Measurements from ENCODE around the gene KIF5B. TPM values are rescaled to one million over a fixed set of nuclear protein-coding genes. Genes with fewer than 3 reads are reported as not detected.

Gene KIF5B
- total and polyA plus RNA-seq, 2 of the 4 experiments (the other 2 are of a cell fraction), result 33.5 to 68.5 TPM

GRCh38 chr10:32105782-32106382 lies 49.7 kb upstream of the KIF5B start:
- H3K36me3 ChIP-seq (ENCODE audit: control insufficient read depth, insufficient read depth, low read length), result no peaks in the 10 kb centered on the region
- H4K5ac ChIP-seq (ENCODE audit: low read depth, low read length), result no peak overlapping the region
- H3K4me3 ChIP-seq (ENCODE audit: insufficient read depth, low read depth, low read length), result no peak overlapping the region
- H2BK15ac ChIP-seq (ENCODE audit: low read depth, low read length), result no peak overlapping the region
- H3K9me1 ChIP-seq (ENCODE audit: insufficient read depth, low read length), result no peaks in the 10 kb centered on the region
- no peak overlapping the region for H4K91ac ChIP-seq (ENCODE audit: insufficient read depth, low read depth, low read length)
- no peak overlapping the region for H3K18ac ChIP-seq (ENCODE audit: low read depth, low read length)
- no peak for ATAC-seq (ENCODE audit: low read depth)
- in situ Hi-C loops (cut with MboI; ENCODE audit: low sequenced_read_pairs) (no loop called here), dilution Hi-C loops (cut with HindIII; ENCODE audit: low sequenced_read_pairs, unreplicated experiment) (no loop called here), intact Hi-C loops (cut with micrococcal nuclease) (no loop called here)
- H2AK5ac ChIP-seq (ENCODE audit: low read depth, low read length), result no peak overlapping the region
- ChIA-PET POLR2A (ENCODE audit: unreplicated experiment) (interaction anchor here (0.6 kb wide), 1 partner anchor 33 kb away, joined by 4 read pairs; no protein-coding TSS in a partner anchor), CTCF (interaction anchor here (1.3 kb wide), 1 partner anchor 243 kb away, joined by 4 read pairs; no protein-coding TSS in a partner anchor)
- no peak overlapping the region for H3K27ac ChIP-seq (ENCODE audit: insufficient read depth, low read length)
- no peaks in the 10 kb centered on the region for H3K79me1 ChIP-seq (ENCODE audit: low read depth in 1 of 2, low read length in 2 of 2)
- no peak overlapping the region for H2AFZ ChIP-seq (replicated peaks; ENCODE audit: low read length, poor library complexity)
- H3K14ac ChIP-seq (replicated peaks; ENCODE audit: low read depth, low read length), result no peak overlapping the region
- H2BK20ac ChIP-seq (ENCODE audit: low read depth, low read length), result no peak overlapping the region
- no CpG with 5 or more reads among the region's 7 CpGs for WGBS, 2 experiments (ENCODE audit: extremely low coverage in 2 of 2, insufficient read length in 1 of 2)
- no TSS peak for BruUV-seq (replicated peaks)
- H3K4me1 ChIP-seq (ENCODE audit: control insufficient read depth, insufficient read depth, low read length), result no peaks in the 10 kb centered on the region
- H2BK120ac ChIP-seq (ENCODE audit: low read depth, low read length), result no peak overlapping the region
- H3K9me3 ChIP-seq (ENCODE audit: control insufficient read depth, insufficient read depth, low read length), result 0 out of 2 replicates have a peak, but pooled peaks cover 3% of the 10 kb centered on the region
- H4K8ac ChIP-seq (ENCODE audit: low read depth in 2 of 2, low read length in 2 of 2), result no peak overlapping the region
- H3K23ac ChIP-seq (ENCODE audit: low read depth, low read length), result no peak overlapping the region
- peaks cover 3% of the 10 kb centered on the region for H3K27me3 ChIP-seq (ENCODE audit: control insufficient read depth, insufficient read depth, low read length)
- no peak overlapping the region for H2AK9ac ChIP-seq (replicated peaks; ENCODE audit: low read depth, low read length, poor library complexity)
- no peak overlapping the region for H3K4ac ChIP-seq (ENCODE audit: low read depth, low read length)
- H4K20me1 ChIP-seq (ENCODE audit: insufficient read depth, low read length), result no peaks in the 10 kb centered on the region
- H2BK5ac ChIP-seq (ENCODE audit: low read depth, low read length, poor library complexity, severe bottlenecking), result no peak overlapping the region
- H3K4me2 ChIP-seq (ENCODE audit: low read depth, low read length), result no peak overlapping the region
- TF ChIP-seq ELK1 (IDR thresholded peaks at IDR 0.05; ENCODE audit: borderline replicate concordance, low read depth, low read length), result no peak
- TF ChIP-seq MAFK (IDR thresholded peaks at IDR 0.05; ENCODE audit: low read depth, low read length), result no peak
- TF ChIP-seq CHD1 (IDR thresholded peaks at IDR 0.05; ENCODE audit: low read depth, low read length), result no peak
- TF ChIP-seq MAZ (IDR thresholded peaks at IDR 0.05; ENCODE audit: borderline replicate concordance, low read depth, low read length), result no peak
- no peak for TF ChIP-seq SMC3 (IDR thresholded peaks at IDR 0.05; ENCODE audit: low read depth, low read length)
- no peak for TF ChIP-seq RCOR1 (IDR thresholded peaks at IDR 0.05; ENCODE audit: insufficient replicate concordance, low read length)
- no peak for TF ChIP-seq RFX5 (IDR thresholded peaks at IDR 0.05; ENCODE audit: low read depth, low read length)
- no peak for TF ChIP-seq CEBPB (IDR thresholded peaks at IDR 0.05; ENCODE audit: low read depth, low read length)
- TF ChIP-seq NFE2L2 (IDR thresholded peaks at IDR 0.05; ENCODE audit: low read depth, low read length), result no peak
- no peak for TF ChIP-seq BHLHE40 (IDR thresholded peaks at IDR 0.05; ENCODE audit: low read depth, low read length)
- no peak for TF ChIP-seq CTCF (conservative IDR thresholded peaks at IDR 0.05; ENCODE audit: low read depth, low read length)
- TF ChIP-seq RAD21 (IDR thresholded peaks at IDR 0.05; ENCODE audit: low read length), result no peak
- TF ChIP-seq POLR2A (IDR thresholded peaks at IDR 0.05; ENCODE audit: low read depth, low read length), result no peak
- TF ChIP-seq MXI1 (IDR thresholded peaks at IDR 0.05; ENCODE audit: borderline replicate concordance, low read depth, low read length), result no peak
- TF ChIP-seq USF2 (IDR thresholded peaks at IDR 0.05; ENCODE audit: low read depth, low read length), result no peak
- TF ChIP-seq FOS (IDR thresholded peaks at IDR 0.05; ENCODE audit: low read depth, low read length), result no peak
- no peak for DNase-seq
- no peak overlapping the region for H3K9ac ChIP-seq (ENCODE audit: low read depth, low read length)
- H3K56ac ChIP-seq (ENCODE audit: extremely low read depth, insufficient read depth, low read length), result no peak overlapping the region
